ENCODE data around the gene JTB.

DNA sequence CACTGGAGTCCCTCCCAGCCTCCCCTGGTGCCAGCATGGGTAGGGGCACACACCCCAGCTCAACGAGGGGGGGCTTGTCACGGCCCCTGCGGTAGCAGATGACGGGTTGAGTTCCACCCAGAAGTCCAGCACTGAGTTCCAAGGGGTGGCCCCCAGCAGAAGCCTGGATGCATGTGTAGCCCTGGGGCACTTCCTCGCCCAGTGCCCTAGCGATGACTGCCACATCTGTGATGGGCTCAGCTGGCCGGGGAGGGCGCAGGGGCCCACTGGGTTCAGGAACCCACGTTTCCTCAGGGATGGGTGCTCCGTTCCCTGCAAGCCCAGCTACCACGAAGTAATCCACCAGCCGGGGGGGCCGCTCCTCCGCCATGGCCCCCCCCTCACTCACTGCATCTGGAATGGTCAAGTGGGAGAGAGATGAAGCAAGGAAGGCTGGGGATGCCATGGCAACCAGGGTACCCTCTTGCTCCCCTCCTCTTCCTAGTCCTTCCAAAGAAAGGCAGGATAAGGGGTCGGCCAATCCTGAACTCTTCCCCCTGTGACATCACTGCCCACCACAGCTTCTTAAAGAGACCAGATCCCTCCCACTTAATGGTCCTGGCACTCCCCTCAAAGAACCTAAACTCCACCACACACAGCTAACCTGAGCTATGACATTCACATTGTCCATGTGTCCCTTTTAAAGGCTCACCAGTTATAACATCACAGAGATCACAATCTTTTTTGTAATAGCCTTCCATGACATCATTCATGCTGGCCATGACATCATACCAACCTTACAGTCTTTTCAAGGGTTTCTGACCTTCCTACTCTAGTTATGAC lies 33.3 kb downstream of the JTB start:
- TF ChIP-seq POLR2A (IDR thresholded peaks at IDR 0.05; ENCODE audit: low read length), result no peak
- no peak for TF ChIP-seq GATA1 (IDR thresholded peaks at IDR 0.05; ENCODE audit: low read depth, low read length)

Measured in erythroblast (primary cell).